ENCODE results near the gene SIPA1L3. TPM values are rescaled to one million over a fixed set of nuclear protein-coding genes. Genes with fewer than 3 reads are reported as not detected.

Gene SIPA1L3
- polyA plus RNA-seq, 1 donor from 2014 or later = 2.8 TPM

- Histone ChIP-seq H3K9ac (ENCODE audit: low read length) (no peak overlapping the region), H3K4me3 (ENCODE audit: low read length) (no peak overlapping the region), H3F3A (ENCODE audit: insufficient read depth, low read length, poor library complexity, severe bottlenecking) (no peaks in the 10 kb centered on the region), H3K27ac (ENCODE audit: low read length) (no peak overlapping the region), H2AFZ (ENCODE audit: low read depth, low read length) (no peak overlapping the region), H3K4me2 (ENCODE audit: low read length) (no peak overlapping the region), H3K9me3 (ENCODE audit: low read length) (no peaks in the 10 kb centered on the region), H3K27me3 (ENCODE audit: insufficient read depth, low read depth, low read length) (no peaks in the 10 kb centered on the region), H4K20me1 (ENCODE audit: insufficient read depth) (no peaks in the 10 kb centered on the region), H3K9me2 (ENCODE audit: insufficient read depth, low read length) (no peaks in the 10 kb centered on the region), H3K79me2 (replicated peaks; ENCODE audit: insufficient read depth, low read length) (no peaks in the 10 kb centered on the region), H3K36me3 (ENCODE audit: insufficient read depth, low read length) (no peaks in the 10 kb centered on the region)
- TF ChIP-seq REST (IDR thresholded peaks at IDR 0.05; ENCODE audit: borderline replicate concordance) (no peak), POLR2AphosphoS5 (IDR thresholded peaks at IDR 0.05) (no peak), EZH2 (IDR thresholded peaks at IDR 0.05; ENCODE audit: borderline replicate concordance, insufficient read depth, low read length, poor library complexity, severe bottlenecking) (no peak), EP300 (conservative IDR thresholded peaks at IDR 0.05; ENCODE audit: poor library complexity, severe bottlenecking) (no peak), MXI1 (conservative IDR thresholded peaks at IDR 0.05; ENCODE audit: poor library complexity, severe bottlenecking) (no peak), CTCF (IDR thresholded peaks at IDR 0.05; ENCODE audit: poor library complexity, severe bottlenecking) (no peak), RAD21 (conservative IDR thresholded peaks at IDR 0.05) (no peak), SMC3 (conservative IDR thresholded peaks at IDR 0.05; ENCODE audit: poor library complexity) (no peak), TAF1 (IDR thresholded peaks at IDR 0.05; ENCODE audit: low read depth) (no peak)
Measured at GRCh38 chr19:37925212-37925611, 18.2 kb downstream of the SIPA1L3 start.

- Histone ChIP-seq H3K9me3 (ENCODE audit: low read length) (no peaks in the 10 kb centered on the region), H3K9me2 (ENCODE audit: insufficient read depth, low read length) (no peaks in the 10 kb centered on the region), H3K4me2 (ENCODE audit: low read length) (no peak overlapping the region), H4K20me1 (ENCODE audit: insufficient read depth) (no peaks in the 10 kb centered on the region), H3F3A (ENCODE audit: insufficient read depth, low read length, poor library complexity, severe bottlenecking) (no peaks in the 10 kb centered on the region), H2AFZ (ENCODE audit: low read depth, low read length) (no peak overlapping the region), H3K9ac (ENCODE audit: low read length) (no peak overlapping the region), H3K27me3 (ENCODE audit: insufficient read depth, low read depth, low read length) (no peaks in the 10 kb centered on the region), H3K4me3 (ENCODE audit: low read length) (no peak overlapping the region), H3K27ac (ENCODE audit: low read length) (no peak overlapping the region), H3K79me2 (replicated peaks; ENCODE audit: insufficient read depth, low read length) (no peaks in the 10 kb centered on the region), H3K36me3 (ENCODE audit: insufficient read depth, low read length) (no peaks in the 10 kb centered on the region)
- no peak for TF ChIP-seq POLR2AphosphoS5 (IDR thresholded peaks at IDR 0.05)
- no peak for TF ChIP-seq REST (IDR thresholded peaks at IDR 0.05; ENCODE audit: borderline replicate concordance)
Measured at GRCh38 chr19:37926255-37926654, 19.2 kb downstream of the SIPA1L3 start.

All from neural cell (in vitro differentiated cells).